K562 (cell line): ENCODE results near the gene CYP2R1. TPM values are rescaled to one million over a fixed set of nuclear protein-coding genes. Genes with fewer than 3 reads are reported as not detected.
A peak's percentile ranks its signal among the peaks of the same experiment; 100 is the strongest.

ENCODE experiments used
- NFIC ChIP-seq: fragments of 450-650 bp; IDR thresholded peaks from 2 replicates; pipeline ENCODE4 v1.6.1; 2017; ENCODE audit warnings: mild to moderate bottlenecking, inconsistent platforms
- PBX2 ChIP-seq, 2 experiments: IDR thresholded peaks in 1 of 2; conservative IDR thresholded peaks in 1 of 2; 2 replicates each; pipeline ENCODE4 v1.6.1; 2016; ENCODE audit warnings: low read depth in 2 of 2, mild to moderate bottlenecking in 1 of 2, missing compliant biosample characterization in 1 of 2, missing genetic modification characterization in 1 of 2, moderate library complexity in 1 of 2
- ZNF253 ChIP-seq: fragments of 250-450 bp; sonication (Bioruptor Pico); conservative IDR thresholded peaks from 2 replicates; pipeline ENCODE4 v1.6.1; 2021; ENCODE audit warnings: mild to moderate bottlenecking
- ZNF785 ChIP-seq: fragments of 250-450 bp; sonication (Bioruptor Pico); IDR thresholded peaks from 2 replicates; pipeline ENCODE4 v1.4.0; 2020; ENCODE audit warnings: mild to moderate bottlenecking
- polyA plus RNA-seq, 8 experiments: library from polyadenylated mRNA; depleted of rRNA in 4 of 8; stranded (reverse) in 5 of 8; unstranded in 3 of 8; fragments of >200 nt; fragmentation: Nextera tagmentation in 2 of 8; fragmentation: Illumina TruSeq in 1 of 8; extraction: Ambion mirVana in 2 of 8; extraction: Trizol in 1 of 8; gene quantifications; 2 replicates each; pipeline versions ENCODE4 v1.2.1 to v1.2.3, GENCODE V29; 2011 to 2014; ENCODE audit warnings: inconsistent platforms in 1 of 8, missing spikeins in 1 of 8
- total RNA-seq, 7 experiments: library from RNA; depleted of rRNA in 6 of 7; stranded (reverse); fragments of >200 nt in 6 of 7; fragmentation: Illumina TruSeq in 2 of 7; extraction: Trizol in 2 of 7; gene quantifications; 2 replicates each; pipeline versions ENCODE4 v1.2.1 to v1.2.3, GENCODE V29; 2011 to 2021; ENCODE audit warnings: low replicate concordance in 1 of 7
- TF ChIP-seq, protein P1 (sequence below): fragments of 200-800 bp; sonication (Bioruptor generic); IDR thresholded peaks from 2 replicates; pipeline ENCODE4 v1.6.1; 2017; ENCODE audit warnings: missing genetic modification characterization, missing compliant biosample characterization

The CYP2R1 gene
- total and polyA plus RNA-seq, 9 of the 15 experiments (the other 6 are each of a cell fraction or from before 2014, with no cell fraction given), result 19.4 to 40.5 (median 29.4) TPM

GRCh38 chr11:14907411-14908213, 15.6 kb upstream of the CYP2R1 start (continued):
- TF ChIP-seq PBX2 (CRISPR knock-in tag; IDR thresholded peaks at IDR 0.05; ENCODE audit: low read depth), result no peak
- no peak for TF ChIP-seq PBX2 (tag; conservative IDR thresholded peaks at IDR 0.05; ENCODE audit: low read depth)
- TF ChIP-seq ZNF253 (CRISPR knock-in tag), result no peak
- TF ChIP-seq ZNF785, result no peak
- TF ChIP-seq NFIC, result peak; percentile 59; the same call in 1 of the 2 replicates
- TF ChIP-seq, protein P1, sequence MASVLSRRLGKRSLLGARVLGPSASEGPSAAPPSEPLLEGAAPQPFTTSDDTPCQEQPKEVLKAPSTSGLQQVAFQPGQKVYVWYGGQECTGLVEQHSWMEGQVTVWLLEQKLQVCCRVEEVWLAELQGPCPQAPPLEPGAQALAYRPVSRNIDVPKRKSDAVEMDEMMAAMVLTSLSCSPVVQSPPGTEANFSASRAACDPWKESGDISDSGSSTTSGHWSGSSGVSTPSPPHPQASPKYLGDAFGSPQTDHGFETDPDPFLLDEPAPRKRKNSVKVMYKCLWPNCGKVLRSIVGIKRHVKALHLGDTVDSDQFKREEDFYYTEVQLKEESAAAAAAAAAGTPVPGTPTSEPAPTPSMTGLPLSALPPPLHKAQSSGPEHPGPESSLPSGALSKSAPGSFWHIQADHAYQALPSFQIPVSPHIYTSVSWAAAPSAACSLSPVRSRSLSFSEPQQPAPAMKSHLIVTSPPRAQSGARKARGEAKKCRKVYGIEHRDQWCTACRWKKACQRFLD (CRISPR knock-in tag), result no peak
